Activated CD8-positive, alpha-beta memory T cell treated with anti-CD3 and anti-CD28 coated beads, Interleukin-2, amount 10 ng/mL, durations not matched to agents 7 days and 5 days (primary cell): ENCODE measurements around the gene CREB3L2. TPM values are rescaled to one million over a fixed set of nuclear protein-coding genes. Genes with fewer than 3 reads are reported as not detected.
A peak's percentile ranks its signal among the peaks of the same experiment; 100 is the strongest.
"Not testable (repeated sequence)": the region's sequence is repeated elsewhere in the genome, so short reads cannot be mapped to it uniquely, and the experiment has no call there.

ENCODE experiments used
- ATAC-seq: fragments of 150-1000 bp; cut with Tn5 transposase; one replicate; pipeline ENCODE4 v1.10.0; 2021; ENCODE audit warnings: moderate library complexity
- CTCF ChIA-PET: fragments of 350-600 bp; sonication (Branson Sonifier 250); formaldehyde crosslinking; loops from one replicate; lab custom pipeline; 2021; ENCODE audit warnings: antibody characterized with exemption; lab: Charles Lee
- DNase-seq: peaks from one replicate; pipeline ENCODE4 v3.0.0-alpha.2; 2020
- H3K27ac Mint-ChIP-seq: one replicate; pipeline ENCODE4 v1.8.0; 2021; ENCODE audit warnings: mild to moderate bottlenecking, mixed read lengths
- H3K27me3 Mint-ChIP-seq: one replicate; pipeline ENCODE4 v1.8.0; 2021; ENCODE audit warnings: mixed read lengths
- H3K36me3 Mint-ChIP-seq: one replicate; pipeline ENCODE4 v1.8.0; 2021; ENCODE audit warnings: mild to moderate bottlenecking, mixed read lengths
- H3K4me1 Mint-ChIP-seq: one replicate; pipeline ENCODE4 v1.8.0; 2021; ENCODE audit warnings: mixed read lengths
- H3K4me3 Mint-ChIP-seq: one replicate; pipeline ENCODE4 v1.8.0; 2021; ENCODE audit warnings: mild to moderate bottlenecking, moderate library complexity, mixed read lengths
- H3K9me3 Mint-ChIP-seq: one replicate; pipeline ENCODE4 v1.8.0; 2022; ENCODE audit warnings: low read depth, mixed read lengths
- total RNA-seq, 2 experiments: library from RNA; stranded (reverse); gene quantifications; one replicate each; pipeline ENCODE4 v1.2.3, GENCODE V29; 2021

CREB3L2 gene, protein sequence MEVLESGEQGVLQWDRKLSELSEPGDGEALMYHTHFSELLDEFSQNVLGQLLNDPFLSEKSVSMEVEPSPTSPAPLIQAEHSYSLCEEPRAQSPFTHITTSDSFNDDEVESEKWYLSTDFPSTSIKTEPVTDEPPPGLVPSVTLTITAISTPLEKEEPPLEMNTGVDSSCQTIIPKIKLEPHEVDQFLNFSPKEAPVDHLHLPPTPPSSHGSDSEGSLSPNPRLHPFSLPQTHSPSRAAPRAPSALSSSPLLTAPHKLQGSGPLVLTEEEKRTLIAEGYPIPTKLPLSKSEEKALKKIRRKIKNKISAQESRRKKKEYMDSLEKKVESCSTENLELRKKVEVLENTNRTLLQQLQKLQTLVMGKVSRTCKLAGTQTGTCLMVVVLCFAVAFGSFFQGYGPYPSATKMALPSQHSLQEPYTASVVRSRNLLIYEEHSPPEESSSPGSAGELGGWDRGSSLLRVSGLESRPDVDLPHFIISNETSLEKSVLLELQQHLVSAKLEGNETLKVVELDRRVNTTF
- 10 to 100 TPM; 24.0 to 29.0 TPM for total RNA-seq

DNA sequence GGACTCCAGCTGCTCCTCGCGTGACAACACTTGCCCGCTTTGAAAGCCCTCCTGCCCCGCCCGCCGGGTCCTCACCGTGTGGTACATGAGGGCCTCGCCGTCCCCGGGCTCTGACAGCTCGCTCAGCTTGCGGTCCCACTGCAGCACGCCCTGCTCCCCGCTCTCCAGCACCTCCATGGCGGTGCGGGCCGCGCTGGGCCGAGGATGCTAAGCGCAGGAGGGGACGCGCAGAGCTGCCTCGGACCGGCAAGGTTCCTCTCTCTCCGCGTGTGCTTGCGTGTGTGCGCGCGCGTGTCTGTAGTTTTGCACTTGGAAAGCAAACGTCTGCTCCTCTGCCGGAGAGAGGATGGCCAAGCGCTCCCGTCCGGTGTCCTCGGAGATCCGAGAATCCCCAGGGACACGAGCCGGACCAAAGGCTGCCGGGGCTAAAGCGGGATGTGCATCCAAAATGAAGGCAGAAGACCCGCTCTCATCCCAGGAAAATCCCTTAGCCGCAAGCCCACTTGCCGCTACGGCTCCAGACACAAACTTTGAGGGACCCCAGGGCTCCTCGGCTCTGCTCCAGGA is at the start of gene CREB3L2:
TSS of gene CREB3L2 (minus strand) at position 558 of the 567 bp plus-strand sequence. CDS start at position 177, 381 bp downstream.
- Mint-ChIP-seq H3K9me3 (no peaks in the 10 kb centered on the region), H3K4me1 (peaks cover 34% of the 10 kb centered on the region), H3K4me3 (peak within 1 kb of the TSS; percentile 87), H3K27me3 (no peaks in the 10 kb centered on the region), H3K36me3 (peaks cover 11% of the 10 kb centered on the region), H3K27ac (peak within 1 kb of the TSS; percentile 94)
- DNase-seq (peak; percentile 81), ATAC-seq (peak; percentile 56)
- CTCF ChIA-PET: interaction anchor here (0.9 to 15.7 kb wide), 17 partner anchors 9 to 736 kb away, joined by 3 to 256 read pairs (median 7); no protein-coding TSS in a partner anchor

DNA sequence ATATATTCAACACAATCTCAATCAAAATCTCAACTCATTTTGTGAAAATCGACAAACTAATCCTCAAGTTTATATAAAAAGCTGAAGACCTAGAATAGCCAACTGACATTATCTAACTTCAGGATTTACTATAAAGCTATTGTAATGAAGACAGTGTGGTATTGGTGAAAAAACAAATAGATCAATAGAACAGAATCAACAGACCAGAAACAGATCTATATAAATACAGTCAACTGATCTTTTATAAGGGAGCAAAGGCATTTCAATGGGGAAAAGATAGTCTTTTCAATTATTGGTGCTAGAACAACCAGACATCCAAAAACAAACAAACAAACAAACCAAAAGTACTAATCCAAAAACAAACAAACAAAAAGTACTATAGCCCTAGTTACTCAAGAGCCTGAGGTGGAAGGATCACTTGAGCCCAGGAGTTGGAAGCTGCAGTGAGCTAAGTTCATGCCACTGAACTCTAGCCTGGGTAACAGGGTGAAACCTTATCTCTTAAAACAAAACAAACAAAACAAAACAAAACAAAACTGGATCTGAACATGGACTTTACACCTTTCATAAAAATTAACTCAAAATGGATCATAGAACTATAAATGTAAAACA is 47.7 kb upstream of the CREB3L2 start:
- no peaks in the 10 kb centered on the region for H3K36me3 Mint-ChIP-seq
- ATAC-seq (no peak), DNase-seq (no peak)
- CTCF ChIA-PET: no interaction called here
- H3K27ac Mint-ChIP-seq: no peak overlapping the region
- peaks cover 2% of the 10 kb centered on the region for H3K9me3 Mint-ChIP-seq
- H3K27me3 Mint-ChIP-seq: peaks cover 12% of the 10 kb centered on the region
- H3K4me1 Mint-ChIP-seq: no peaks in the 10 kb centered on the region
- no peak overlapping the region for H3K4me3 Mint-ChIP-seq

DNA sequence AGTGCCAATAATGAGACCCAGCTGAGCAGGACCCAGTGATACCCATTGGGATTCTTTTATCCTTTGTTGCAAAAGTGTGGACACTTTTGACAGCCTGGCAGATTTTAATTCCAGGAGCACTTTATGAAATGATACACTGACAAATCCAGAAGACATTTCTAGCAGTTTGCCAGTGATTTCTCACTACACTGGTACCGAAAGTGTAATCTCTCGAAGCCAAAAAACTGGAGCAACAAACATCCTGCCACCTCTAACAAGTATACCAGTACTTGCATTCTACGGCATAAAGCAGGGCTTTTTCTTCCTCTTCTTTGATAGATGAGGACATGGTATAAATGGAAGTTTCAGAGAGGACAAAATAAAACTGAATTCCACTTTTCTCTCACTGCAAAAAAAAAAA is 46.0 kb upstream of the CREB3L2 start:
- ATAC-seq (no peak), DNase-seq (no peak)
- Mint-ChIP-seq H3K27me3 (peaks cover 12% of the 10 kb centered on the region), H3K27ac (no peak overlapping the region), H3K4me1 (no peaks in the 10 kb centered on the region), H3K4me3 (no peak overlapping the region), H3K9me3 (peaks cover 2% of the 10 kb centered on the region), H3K36me3 (no peaks in the 10 kb centered on the region)
- CTCF ChIA-PET: no interaction called here

DNA sequence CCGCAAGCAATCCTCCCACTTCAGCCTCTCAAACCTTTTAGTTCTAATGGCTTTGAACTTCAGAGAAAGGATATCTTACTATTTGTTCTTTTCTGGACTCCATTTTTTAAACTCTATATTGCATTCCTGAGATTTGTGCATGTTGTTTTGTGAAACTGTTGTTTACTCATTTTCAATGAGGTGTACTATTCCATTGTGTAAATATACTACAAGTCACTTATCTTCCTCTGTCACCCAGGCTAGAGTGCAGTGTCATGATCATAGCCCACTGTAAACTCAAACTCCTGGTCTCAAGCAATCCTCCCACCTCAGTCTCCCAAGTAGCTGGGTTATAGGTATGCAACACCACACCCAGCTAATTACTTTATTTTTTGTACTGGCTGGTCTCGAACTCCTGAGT is 43.0 kb upstream of the CREB3L2 start:
- no peak for ATAC-seq

DNA sequence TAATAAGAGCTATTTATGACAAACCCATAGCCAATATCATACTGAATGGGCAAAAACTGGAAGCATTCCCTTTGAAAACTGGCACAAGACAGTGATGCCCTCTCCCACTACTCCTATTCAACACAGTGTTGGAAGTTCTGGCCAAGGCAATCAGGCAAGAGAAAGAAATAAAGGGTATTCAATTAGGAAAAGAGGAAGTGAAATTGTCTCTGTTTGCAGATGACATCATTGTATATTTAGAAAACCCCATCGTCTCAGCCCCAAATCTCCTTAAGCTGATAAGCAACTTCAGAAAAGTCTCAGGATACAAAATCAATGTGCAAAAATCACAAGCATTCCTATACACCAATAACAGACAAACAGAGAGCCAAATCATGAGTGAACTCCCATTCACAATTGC is 38.2 kb upstream of the CREB3L2 start:
- DNase-seq, ATAC-seq, H3K4me3 Mint-ChIP-seq, H3K9me3 Mint-ChIP-seq, H3K4me1 Mint-ChIP-seq, CTCF ChIA-PET, H3K36me3 Mint-ChIP-seq, H3K27ac Mint-ChIP-seq: not testable (repeated sequence)
- peaks cover 23% of the 10 kb centered on the region for H3K27me3 Mint-ChIP-seq

More for the DNA sequence above, 43.0 kb upstream of the CREB3L2 start:
- Mint-ChIP-seq H3K27me3 (peaks cover 18% of the 10 kb centered on the region), H3K36me3 (no peaks in the 10 kb centered on the region), H3K4me1 (no peaks in the 10 kb centered on the region), H3K9me3 (no peaks in the 10 kb centered on the region), H3K4me3 (no peak overlapping the region), H3K27ac (no peak overlapping the region)
- CTCF ChIA-PET: interaction anchor here (1.1 kb wide), 1 partner anchor 694 kb away, joined by 3 read pairs; no protein-coding TSS in a partner anchor
- no peak for DNase-seq

DNA sequence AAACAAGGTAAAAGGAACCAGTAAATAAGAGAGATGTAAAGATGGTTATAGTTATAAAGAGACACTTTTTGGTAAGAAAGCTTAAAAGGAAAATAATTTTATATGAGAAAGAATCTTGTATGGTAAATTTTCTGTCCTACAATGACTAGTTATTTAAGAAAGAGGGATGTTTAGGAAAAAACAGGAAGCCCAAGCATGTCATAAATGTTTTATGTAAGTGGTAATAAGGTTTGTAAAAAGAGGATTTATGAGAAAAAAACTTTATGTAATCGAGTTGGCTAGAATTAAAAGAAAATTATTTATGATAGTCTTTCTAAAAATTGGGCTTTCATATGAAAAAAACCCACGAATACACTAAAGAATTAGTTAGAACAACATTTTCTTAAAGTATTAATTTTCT is 34.2 kb upstream of the CREB3L2 start:
- DNase-seq (no peak), ATAC-seq (no peak)
- H3K4me1 Mint-ChIP-seq: no peaks in the 10 kb centered on the region
- CTCF ChIA-PET: no interaction called here
- peaks cover 19% of the 10 kb centered on the region for H3K27me3 Mint-ChIP-seq
- peaks cover 6% of the 10 kb centered on the region for H3K36me3 Mint-ChIP-seq
- H3K27ac Mint-ChIP-seq: no peak overlapping the region
- H3K9me3 Mint-ChIP-seq: peaks cover 7% of the 10 kb centered on the region
- no peak overlapping the region for H3K4me3 Mint-ChIP-seq

DNA sequence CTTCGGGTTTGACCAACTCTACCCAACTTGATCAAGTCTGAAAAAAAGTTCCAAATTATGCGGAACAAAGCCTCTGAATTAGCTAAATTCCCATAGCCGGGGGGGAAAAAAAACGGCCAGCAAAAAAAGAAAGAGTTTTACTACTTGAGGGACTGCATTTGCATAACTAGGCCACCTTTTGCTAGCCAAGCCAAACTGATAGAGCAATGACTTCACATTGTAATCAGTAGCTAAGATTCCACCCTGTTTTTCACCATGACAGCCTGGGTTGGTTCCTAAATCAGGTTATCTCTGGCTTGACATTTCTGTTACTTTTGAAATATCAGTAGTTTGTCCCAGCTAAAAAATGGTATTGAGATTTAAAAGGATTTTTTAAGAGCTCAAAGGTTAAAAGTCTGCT is 31.4 kb upstream of the CREB3L2 start:
- DNase-seq (no peak), ATAC-seq (no peak)
- Mint-ChIP-seq H3K4me1 (no peaks in the 10 kb centered on the region), H3K9me3 (peaks cover 7% of the 10 kb centered on the region), H3K4me3 (no peak overlapping the region), H3K27ac (no peak overlapping the region), H3K36me3 (peaks cover 5% of the 10 kb centered on the region), H3K27me3 (peaks cover 13% of the 10 kb centered on the region)
- CTCF ChIA-PET: no interaction called here

DNA sequence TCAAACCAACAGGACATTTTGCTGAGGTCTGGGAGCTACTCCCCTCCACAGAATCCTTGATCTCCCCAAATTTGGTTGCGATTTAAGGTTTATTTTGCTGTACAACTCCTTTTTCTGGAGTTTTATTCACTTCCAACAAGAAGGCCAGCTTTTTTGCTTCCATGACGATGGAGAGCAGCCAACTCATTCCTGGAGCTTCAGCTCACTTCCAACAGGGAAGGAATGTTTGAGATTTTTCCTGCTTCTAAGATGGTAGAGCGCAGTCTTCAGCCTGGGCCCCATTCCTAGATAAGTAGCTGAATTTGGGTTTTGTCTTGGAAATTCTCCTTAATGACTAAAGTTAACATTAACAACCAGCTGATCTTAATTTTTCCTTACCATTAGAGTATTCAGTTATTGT is 30.9 kb upstream of the CREB3L2 start:
- no peak for DNase-seq
- CTCF ChIA-PET: no interaction called here
- H3K9me3 Mint-ChIP-seq: peaks cover 7% of the 10 kb centered on the region
- no peak overlapping the region for H3K4me3 Mint-ChIP-seq
- H3K4me1 Mint-ChIP-seq: no peaks in the 10 kb centered on the region
- ATAC-seq: no peak
- H3K27me3 Mint-ChIP-seq: peaks cover 13% of the 10 kb centered on the region
- H3K27ac Mint-ChIP-seq: no peak overlapping the region
- H3K36me3 Mint-ChIP-seq: peaks cover 5% of the 10 kb centered on the region

DNA sequence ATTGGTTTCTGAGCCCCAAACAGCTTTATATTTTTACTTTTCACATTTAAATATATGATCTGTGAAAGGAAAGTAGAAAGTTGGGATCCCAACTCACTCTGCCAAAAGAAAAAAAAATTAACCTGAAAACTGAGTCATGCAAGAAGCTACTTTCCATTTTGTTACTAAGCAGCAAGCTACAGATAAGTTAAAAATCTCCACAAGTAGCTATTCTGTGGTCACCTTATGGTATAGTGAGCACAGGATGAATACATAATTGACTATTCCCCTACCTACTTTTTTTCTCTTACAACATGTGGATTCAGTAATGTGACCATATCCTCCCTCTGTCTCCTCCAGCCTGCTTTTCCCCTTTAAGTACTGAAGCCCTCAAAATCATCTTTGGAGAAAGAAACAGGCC is 30.3 kb upstream of the CREB3L2 start:
- no peak overlapping the region for H3K27ac Mint-ChIP-seq
- ATAC-seq (no peak), DNase-seq (no peak)
- CTCF ChIA-PET: no interaction called here
- H3K36me3 Mint-ChIP-seq: peaks cover 5% of the 10 kb centered on the region
- H3K27me3 Mint-ChIP-seq: peaks cover 13% of the 10 kb centered on the region
- no peaks in the 10 kb centered on the region for H3K4me1 Mint-ChIP-seq
- peaks cover 7% of the 10 kb centered on the region for H3K9me3 Mint-ChIP-seq
- no peak overlapping the region for H3K4me3 Mint-ChIP-seq

DNA sequence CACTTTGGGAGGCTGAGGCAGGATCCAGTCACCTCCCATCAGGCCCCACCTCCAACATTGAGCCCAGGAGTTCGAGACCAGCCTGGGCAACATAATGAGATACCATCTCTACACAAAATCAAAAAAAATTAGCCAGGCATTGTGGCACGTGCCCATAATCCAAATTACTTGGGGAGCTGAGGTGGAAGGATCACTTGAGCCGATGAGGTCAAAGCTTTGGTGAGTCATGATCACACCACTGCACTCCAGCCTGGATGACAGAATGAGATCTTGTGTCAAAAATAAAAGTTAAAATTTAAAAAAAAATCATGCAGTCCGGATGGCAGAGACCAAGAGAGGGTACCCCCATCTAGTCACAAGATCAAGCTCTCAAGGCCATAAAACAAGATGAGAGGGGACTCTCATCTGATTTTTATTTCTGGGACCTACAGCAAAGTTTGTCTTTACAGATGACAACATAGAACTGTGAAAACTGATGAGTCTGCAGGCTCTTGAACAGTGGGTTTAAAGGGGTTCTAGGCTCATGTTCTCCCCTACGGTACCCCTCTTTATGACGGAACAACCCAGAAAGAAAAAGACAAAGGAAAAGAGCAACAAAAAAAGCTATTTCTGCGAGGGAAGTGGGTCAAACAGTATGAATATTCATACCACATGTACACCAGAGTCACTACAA is 28.9 kb upstream of the CREB3L2 start:
- Mint-ChIP-seq H3K27me3 (peaks cover 8% of the 10 kb centered on the region), H3K4me3 (no peak overlapping the region), H3K36me3 (peaks cover 2% of the 10 kb centered on the region), H3K27ac (no peak overlapping the region), H3K9me3 (peaks cover 4% of the 10 kb centered on the region), H3K4me1 (no peaks in the 10 kb centered on the region)
- DNase-seq: no peak
- CTCF ChIA-PET: no interaction called here
- ATAC-seq: no peak

DNA sequence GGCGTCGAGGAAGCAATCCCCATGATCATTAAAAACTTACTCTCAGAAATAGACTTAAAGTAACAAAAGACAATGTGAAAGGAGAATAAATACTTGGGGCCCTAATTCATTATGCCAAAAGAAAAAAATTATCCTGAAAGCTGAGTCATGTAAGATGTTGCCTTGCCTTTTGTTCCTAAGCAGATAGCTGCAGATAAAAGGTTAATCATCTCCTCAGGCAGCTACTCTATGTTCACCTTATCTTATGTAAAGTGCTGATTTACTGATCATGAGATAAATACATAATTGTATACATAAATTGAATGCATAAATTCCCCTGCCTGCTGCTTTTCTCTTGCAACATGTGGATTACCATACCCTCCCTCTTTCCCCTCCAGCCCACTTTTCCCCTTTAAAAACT is 28.1 kb upstream of the CREB3L2 start:
- CTCF ChIA-PET: no interaction called here
- ATAC-seq: no peak
- Mint-ChIP-seq H3K9me3 (peaks cover 4% of the 10 kb centered on the region), H3K4me1 (no peaks in the 10 kb centered on the region), H3K36me3 (peaks cover 2% of the 10 kb centered on the region), H3K4me3 (no peak overlapping the region), H3K27ac (no peak overlapping the region), H3K27me3 (peaks cover 8% of the 10 kb centered on the region)
- DNase-seq: no peak

DNA sequence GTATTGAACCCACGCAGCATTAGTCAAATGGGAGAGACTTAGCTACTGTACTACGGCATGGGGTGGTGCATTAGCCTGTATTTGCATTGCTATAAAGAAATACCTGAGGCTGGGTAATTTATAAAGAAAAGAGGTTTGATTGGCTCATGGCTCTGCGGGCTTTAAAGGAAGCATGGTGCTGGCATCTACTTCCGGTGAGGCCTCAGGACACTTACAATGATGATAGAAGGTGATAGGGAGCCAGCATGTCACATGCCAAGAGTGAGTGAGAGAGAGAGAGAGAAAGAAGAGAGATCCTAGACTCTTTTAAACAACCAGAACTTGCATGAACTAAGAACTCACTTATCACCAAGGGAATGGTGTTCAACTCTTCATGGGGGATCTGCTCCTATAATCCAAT is 27.2 kb upstream of the CREB3L2 start:
- Mint-ChIP-seq H3K27ac (no peak overlapping the region), H3K4me3 (no peak overlapping the region), H3K9me3 (peaks cover 2% of the 10 kb centered on the region), H3K4me1 (peaks cover 2% of the 10 kb centered on the region), H3K36me3 (no peaks in the 10 kb centered on the region), H3K27me3 (peaks cover 8% of the 10 kb centered on the region)
- ATAC-seq (no peak), DNase-seq (no peak)
- CTCF ChIA-PET: no interaction called here

DNA sequence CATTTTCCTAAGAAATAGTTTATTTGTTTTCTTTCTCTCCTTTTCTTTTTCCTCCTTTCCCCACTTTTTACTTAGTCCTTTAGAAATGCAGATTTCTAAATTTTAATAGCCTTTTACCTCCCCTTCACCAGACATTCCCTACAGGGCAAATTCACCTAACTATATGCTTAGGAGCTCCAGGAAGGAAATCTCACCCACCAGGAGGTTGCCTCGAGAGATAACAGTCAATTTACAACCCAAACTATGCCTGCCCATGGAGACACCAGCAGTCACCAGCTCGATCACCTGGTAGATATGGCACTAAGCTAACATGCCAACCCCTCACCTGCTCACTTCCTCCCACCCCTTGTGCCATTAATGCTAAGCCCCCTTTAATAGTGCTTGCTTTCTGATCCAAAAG is 25.2 kb upstream of the CREB3L2 start:
- H3K9me3 Mint-ChIP-seq: peaks cover 2% of the 10 kb centered on the region
- no peak overlapping the region for H3K27ac Mint-ChIP-seq
- ATAC-seq (no peak), DNase-seq (no peak)
- H3K36me3 Mint-ChIP-seq: peaks cover 2% of the 10 kb centered on the region
- CTCF ChIA-PET: no interaction called here
- H3K27me3 Mint-ChIP-seq: peaks cover 8% of the 10 kb centered on the region
- no peak overlapping the region for H3K4me3 Mint-ChIP-seq
- peaks cover 9% of the 10 kb centered on the region for H3K4me1 Mint-ChIP-seq
